Cardiac muscle cell (in vitro differentiated cells and primary cell): ENCODE data around the gene CHSY1. TPM values are rescaled to one million over a fixed set of nuclear protein-coding genes. Genes with fewer than 3 reads are reported as not detected.

Experiments
- DNase-seq, 2 donors: peaks; one replicate each; pipeline versions ENCODE4 v3.0.0 to v3.0.0-alpha.2; 2010 to 2017; ENCODE audit warnings: low read depth in 1 of 2, low spot score in 1 of 2
- H3K27ac ChIP-seq: fragments of 200-600 bp; sonication (generic); 2 replicates; pipeline ENCODE4 v1.5.1; 2016
- H3K27me3 ChIP-seq: fragments of 200-600 bp; sonication (generic); 2 replicates; pipeline ENCODE4 v1.6.0; 2016; ENCODE audit warnings: control low read depth
- H3K36me3 ChIP-seq: fragments of 200-600 bp; sonication (generic); 2 replicates; pipeline ENCODE4 v1.5.1; 2016; ENCODE audit warnings: control low read depth
- H3K4me1 ChIP-seq: fragments of 200-600 bp; sonication (generic); 2 replicates; pipeline ENCODE4 v1.8.1; 2017; ENCODE audit warnings: low read depth, mild to moderate bottlenecking, mixed run types
- H3K4me3 ChIP-seq: fragments of 200-600 bp; sonication (generic); 2 replicates; pipeline ENCODE4 v1.5.1; 2016; ENCODE audit warnings: mild to moderate bottlenecking
- H3K9me3 ChIP-seq: fragments of 200-600 bp; sonication (generic); 2 replicates; pipeline ENCODE4 v1.5.1; 2017; ENCODE audit warnings: low read depth, mild to moderate bottlenecking, control low read depth
- CTCF ChIP-seq: IDR thresholded peaks from 2 replicates; pipeline ENCODE4 v1.5.1; 2012; ENCODE audit warnings: low read depth, mild to moderate bottlenecking, low read length
- polyA plus RNA-seq: library from polyadenylated mRNA; unstranded; fragments of >200 nt; fragmentation: Nextera tagmentation; extraction: Ambion mirVana; gene quantifications from 2 replicates; pipeline ENCODE4 v1.2.1, GENCODE V29; 2016
- total RNA-seq: library from RNA; depleted of rRNA; stranded (reverse); fragments of >200 nt; gene quantifications from 2 replicates; pipeline ENCODE4 v1.2.3, GENCODE V29; 2016

Gene CHSY1
- total and polyA plus RNA-seq, 2 experiments from 2014 or later: 30.3 to 33.4 TPM

- TF ChIP-seq CTCF: no peak
- Histone ChIP-seq H3K9me3 (no peaks in the 10 kb centered on the region), H3K4me3 (no peak overlapping the region), H3K4me1 (peaks cover 6% of the 10 kb centered on the region), H3K36me3 (peaks cover 2% of the 10 kb centered on the region), H3K27me3 (no peaks in the 10 kb centered on the region), H3K27ac (peak overlapping the region; percentile 52)
- DNase-seq: peak in 1 of 2 donors; percentile 58
Observed at GRCh38 chr15:101172501-101173071, 79.3 kb downstream of the CHSY1 start.

- H3K4me3 ChIP-seq: no peak overlapping the region
- H3K27ac ChIP-seq: no peak overlapping the region
- H3K27me3 ChIP-seq: no peaks in the 10 kb centered on the region
- H3K4me1 ChIP-seq: peaks cover 6% of the 10 kb centered on the region
- TF ChIP-seq CTCF: no peak
- no peaks in the 10 kb centered on the region for H3K36me3 ChIP-seq
- no peaks in the 10 kb centered on the region for H3K9me3 ChIP-seq
- DNase-seq: no peak
Observed at GRCh38 chr15:101171954-101172353, 79.9 kb downstream of the CHSY1 start.

- Histone ChIP-seq H3K4me1 (peaks cover 6% of the 10 kb centered on the region), H3K27ac (no peak overlapping the region)
Observed at GRCh38 chr15:101170568-101171350, 81.1 kb downstream of the CHSY1 start.

GRCh38 chr15:101169495-101170071 lies 82.3 kb downstream of the CHSY1 start:
- no peaks in the 10 kb centered on the region for H3K36me3 ChIP-seq
- peak in 1 of 2 donors; percentile 28 for DNase-seq
- TF ChIP-seq CTCF: no peak
- no peaks in the 10 kb centered on the region for H3K9me3 ChIP-seq
- no peak overlapping the region for H3K27ac ChIP-seq
- no peaks in the 10 kb centered on the region for H3K27me3 ChIP-seq
- H3K4me1 ChIP-seq: peaks cover 6% of the 10 kb centered on the region
- H3K4me3 ChIP-seq: no peak overlapping the region

More at GRCh38 chr15:101170568-101171350, 81.1 kb downstream of the CHSY1 start:
- no peak overlapping the region for H3K4me3 ChIP-seq
- no peaks in the 10 kb centered on the region for H3K9me3 ChIP-seq
- no peak for TF ChIP-seq CTCF
- peak in 1 of 2 donors; percentile 61 for DNase-seq
- no peaks in the 10 kb centered on the region for H3K27me3 ChIP-seq
- H3K36me3 ChIP-seq: no peaks in the 10 kb centered on the region

- Histone ChIP-seq H3K27me3 (no peaks in the 10 kb centered on the region), H3K4me1 (peaks cover 6% of the 10 kb centered on the region), H3K36me3 (no peaks in the 10 kb centered on the region), H3K4me3 (no peak overlapping the region), H3K9me3 (no peaks in the 10 kb centered on the region), H3K27ac (no peak overlapping the region)
- no peak for TF ChIP-seq CTCF
- DNase-seq: no peak
Observed at GRCh38 chr15:101168898-101169494, 82.9 kb downstream of the CHSY1 start.
